HepG2 (cell line): ENCODE measurements around the gene RFX7. TPM values are rescaled to one million over a fixed set of nuclear protein-coding genes. Genes with fewer than 3 reads are reported as not detected.

Experiments used
- ATAC-seq: fragments of 200-7000 bp; cut with Tn5 transposase; 3 replicates; pipeline ENCODE4 v1.9.1; 2020; ENCODE audit warnings: mild to moderate bottlenecking, moderate library complexity
- BruUV-seq: library from RNA; stranded (reverse); fragments of 400-500 nt; replicated peaks from 2 replicates; lab custom pipeline; 2021; lab: Mats Ljungman, UMichigan
- CTCF ChIA-PET: fragments of 300-600 bp; formaldehyde crosslinking; extraction: SDS; loops from one replicate; lab custom pipeline; 2021; ENCODE audit warnings: low total read pairs, inconsistent platforms, low intra/inter-chr PET ratio; lab: Yijun Ruan, JAX
- POLR2A ChIA-PET: fragments of 350-600 bp; sonication (Branson Sonifier 250); formaldehyde crosslinking; loops from one replicate; lab custom pipeline; 2020; ENCODE audit warnings: antibody characterized with exemption, inconsistent platforms; lab: Yijun Ruan, JAX
- DNase-seq: peaks from one replicate; pipeline ENCODE4 v3.0.0-alpha.2; 2015; ENCODE audit warnings: low spot score
- FAIRE-seq: peaks from 3 replicates; lab custom pipeline; 2011; peaks lifted over from hg19 to GRCh38; lab: Jason Lieb, UNC
- H2AFZ ChIP-seq: one replicate; pipeline ENCODE4 v1.6.1; 2011; ENCODE audit warnings: low read length, inconsistent platforms
- H3K27ac ChIP-seq: fragments of 300-600 bp; 3 replicates; pipeline ENCODE4 v1.8.0; 2011; ENCODE audit warnings: mixed run types, mild to moderate bottlenecking, mixed read lengths, low read length, inconsistent platforms; ENCODE audit not compliant: insufficient read depth; ENCODE audit errors: extremely low read length
- H3K27me3 ChIP-seq, 2 experiments: fragments of 200-600 bp in 1 of 2; 2 replicates in 1 of 2; 3 replicates in 1 of 2; pipeline versions ENCODE4 v1.6.0 to v1.8.0; 2011; ENCODE audit warnings: low read length in 2 of 2, mild to moderate bottlenecking in 2 of 2, moderate library complexity in 2 of 2, inconsistent platforms in 1 of 2; ENCODE audit not compliant: insufficient read depth in 2 of 2, control insufficient read depth in 1 of 2
- H3K36me3 ChIP-seq, 2 experiments: fragments of 200-600 bp in 1 of 2; replicated peaks in 1 of 2; 2 replicates in 1 of 2; 3 replicates in 1 of 2; pipeline versions ENCODE4 v1.5.1 to v1.8.0; 2011; ENCODE audit warnings: low read length in 2 of 2, inconsistent platforms in 1 of 2; ENCODE audit not compliant: insufficient read depth in 2 of 2, control insufficient read depth in 1 of 2
- H3K4me1 ChIP-seq: 2 replicates; pipeline ENCODE4 v1.5.1; 2012; ENCODE audit warnings: low read length, inconsistent platforms; ENCODE audit not compliant: insufficient read depth
- H3K4me2 ChIP-seq: 2 replicates; pipeline ENCODE4 v1.6.0; 2011; ENCODE audit warnings: low read depth, low read length, inconsistent platforms
- H3K4me3 ChIP-seq, 3 experiments: fragments of 200-600 bp in 1 of 3; sonication (generic), shearing (Covaris generic) in 1 of 3; replicated peaks in 1 of 3; 2 replicates each; pipeline ENCODE4 v1.5.1; 2011 to 2016; ENCODE audit warnings: low read length in 3 of 3, inconsistent platforms in 2 of 3, low read depth in 2 of 3, mild to moderate bottlenecking in 2 of 3, control low read depth in 1 of 3, mixed read lengths in 1 of 3; ENCODE audit not compliant: insufficient read depth in 1 of 3
- H3K79me2 ChIP-seq: one replicate; pipeline ENCODE4 v1.6.1; 2011; ENCODE audit warnings: low read length, inconsistent platforms; ENCODE audit not compliant: insufficient read depth
- H3K9ac ChIP-seq: 2 replicates; pipeline ENCODE4 v1.6.0; 2011; ENCODE audit warnings: mild to moderate bottlenecking, low read depth, low read length, inconsistent platforms; ENCODE audit not compliant: insufficient read depth
- H3K9me3 ChIP-seq: 2 replicates; pipeline ENCODE4 v1.5.1; 2012; ENCODE audit warnings: mild to moderate bottlenecking, low read length
- H4K20me1 ChIP-seq: 2 replicates; pipeline ENCODE4 v1.6.0; 2011; ENCODE audit warnings: inconsistent platforms, mild to moderate bottlenecking, low read length, moderate library complexity; ENCODE audit not compliant: insufficient read depth
- AGO2 ChIP-seq: fragments of 200-400 bp; formaldehyde crosslinking; optimal IDR thresholded peaks from 2 replicates; pipeline ENCODE3; 2017; ENCODE audit warnings: mild to moderate bottlenecking, low read depth, low read length, moderate library complexity
- ARHGAP35 ChIP-seq: sonication (generic); formaldehyde crosslinking; IDR thresholded peaks from 2 replicates; pipeline ENCODE4 v1.9.0; 2022; ENCODE audit warnings: mild to moderate bottlenecking, inconsistent platforms, moderate library complexity, missing genetic modification reagents, borderline replicate concordance
- ARNT2 ChIP-seq: sonication (generic); formaldehyde crosslinking; IDR thresholded peaks from 2 replicates; pipeline ENCODE4 v1.8.0; 2022; ENCODE audit warnings: mild to moderate bottlenecking, low read depth, missing genetic modification reagents, moderate library complexity
- MEF2D ChIP-seq: sonication (generic); formaldehyde crosslinking; IDR thresholded peaks from 2 replicates; pipeline ENCODE4 v1.5.1; 2020; ENCODE audit warnings: mild to moderate bottlenecking, missing genetic modification reagents
- POGZ ChIP-seq: sonication (generic); formaldehyde crosslinking; IDR thresholded peaks from 2 replicates; pipeline ENCODE4 v1.4.0; 2020; ENCODE audit warnings: mild to moderate bottlenecking, missing genetic modification reagents
- ZFP41 ChIP-seq: sonication (generic); formaldehyde crosslinking; IDR thresholded peaks from 2 replicates; pipeline ENCODE4 v1.4.0; 2020; ENCODE audit warnings: mild to moderate bottlenecking, missing genetic modification reagents, borderline replicate concordance
- ZNF431 ChIP-seq: sonication (generic); formaldehyde crosslinking; IDR thresholded peaks from 2 replicates; pipeline ENCODE4 v1.9.0; 2022; ENCODE audit warnings: missing genetic modification reagents, low read depth, mild to moderate bottlenecking, borderline replicate concordance
- ZNF674 ChIP-seq: sonication (generic); formaldehyde crosslinking; IDR thresholded peaks from 2 replicates; pipeline ENCODE4 v1.5.0; 2020; ENCODE audit warnings: low read depth, mild to moderate bottlenecking, missing genetic modification reagents
- ZNF740 ChIP-seq: sonication (generic); formaldehyde crosslinking; IDR thresholded peaks from 2 replicates; pipeline ENCODE4 v1.4.0; 2020; ENCODE audit warnings: missing genetic modification reagents
- ZSCAN9 ChIP-seq: IDR thresholded peaks from 2 replicates; pipeline ENCODE4 v1.6.1; 2016; ENCODE audit warnings: borderline replicate concordance
- WGBS: methylation state at CpG from one replicate; pipeline ENCODE4 v1.1.6; 2017; ENCODE audit warnings: low lambda C conversion rate; 5-methylcytosine and 5-hydroxymethylcytosine counted together
- in situ Hi-C: cut with HindIII; loops from 2 replicates; pipeline ENCODE4 v1.10.0; 2017; ENCODE audit warnings: low pct_unique_long_range_greater_than_20kb; ENCODE audit not compliant: extremely low pct_ligation_motif_present
- intact Hi-C: fragments of 100-400 bp; cut with micrococcal nuclease; formaldehyde crosslinking; loops from one replicate; pipeline ENCODE4 v1.10.0; 2022; ENCODE audit not compliant: unreplicated experiment
- polyA plus RNA-seq, 8 experiments: library from polyadenylated mRNA; depleted of rRNA in 3 of 8; stranded (reverse) in 7 of 8; unstranded in 1 of 8; fragments of >200 nt; fragmentation: Illumina TruSeq in 4 of 8; extraction: Trizol in 4 of 8; gene quantifications; 2 replicates each; pipeline versions ENCODE4 v1.2.1 to v1.2.3, GENCODE V29; 2011 to 2016; ENCODE audit warnings: low read depth in 4 of 8, missing spikeins in 1 of 8, mixed read lengths in 1 of 8; ENCODE audit not compliant: insufficient read depth in 1 of 8
- total RNA-seq, 5 experiments: library from RNA; depleted of rRNA; stranded (reverse); fragments of >200 nt; fragmentation: Illumina TruSeq; extraction: Trizol; gene quantifications; 2 replicates each; pipeline ENCODE4 v1.2.3, GENCODE V29; 2016; ENCODE audit warnings: low read depth in 1 of 5
- TF ChIP-seq, protein P1 (sequence below): sonication (generic); formaldehyde crosslinking; conservative IDR thresholded peaks from 2 replicates; pipeline ENCODE4 v1.8.0; 2022; ENCODE audit warnings: low read depth, missing genetic modification reagents
- TF ChIP-seq, protein P2 (sequence below): sonication (generic); formaldehyde crosslinking; IDR thresholded peaks from 2 replicates; pipeline ENCODE4 v1.4.0; 2020; ENCODE audit warnings: missing genetic modification reagents; ENCODE audit errors: not compliant biosample characterization

The RFX7 gene
- total and polyA plus RNA-seq, 2 of the 13 experiments (the other 11 are each of a cell fraction or from before 2014, with no cell fraction given), result 8.5 to 10.4 TPM

DNA sequence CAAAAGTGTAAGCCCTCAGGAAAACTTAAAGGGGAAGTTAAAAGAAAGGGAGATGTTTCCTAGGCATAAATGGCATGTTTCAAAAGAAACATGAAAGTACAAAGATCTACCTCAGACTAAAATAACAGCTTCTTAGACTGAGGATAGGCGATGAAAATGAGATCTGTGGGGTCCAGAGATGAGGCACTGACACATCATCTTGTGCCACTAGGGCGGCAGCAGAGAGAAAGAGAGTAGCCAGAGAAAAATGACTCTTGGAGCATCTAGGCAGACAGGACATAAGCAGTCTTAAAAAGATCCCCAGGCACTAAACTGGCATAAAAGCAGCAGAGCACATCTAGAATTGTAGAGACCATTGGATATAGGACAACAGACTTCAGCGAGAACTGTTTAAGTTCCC, 42.5 kb upstream of the RFX7 start:
- in situ Hi-C loops, result no loop called here
- Histone ChIP-seq H3K36me3 (no peaks in the 10 kb centered on the region), H3K9me3 (no peaks in the 10 kb centered on the region), H3K4me1 (no peaks in the 10 kb centered on the region), H3K27ac (no peak overlapping the region), H3K9ac (no peak overlapping the region), H3K79me2 (no peaks in the 10 kb centered on the region), H3K4me2 (no peak overlapping the region), H3K4me3 (no peak overlapping the region), H3K27me3 (peaks cover 0 to 2% of the 10 kb centered on the region in 2 experiments; a peak in 1 of 5 replicates), H4K20me1 (no peaks in the 10 kb centered on the region), H2AFZ (no peak overlapping the region)
- DNase-seq (no peak), FAIRE-seq (no peak), ATAC-seq (no peak)
- WGBS, result 35% methylated on average over 3 of the region's 3 CpGs
- BruUV-seq, result no TSS peak
- no peak for TF ChIP-seq AGO2
- no peak for TF ChIP-seq POGZ (CRISPR knock-in tag)
- no peak for TF ChIP-seq ZFP41 (CRISPR knock-in tag)
- no peak for TF ChIP-seq ZNF740
- TF ChIP-seq MEF2D (CRISPR knock-in tag), result no peak
- TF ChIP-seq ZNF674 (CRISPR knock-in tag), result no peak
- TF ChIP-seq ZNF431, result no peak
- no peak for TF ChIP-seq ARHGAP35 (CRISPR knock-in tag)
- TF ChIP-seq, protein P1, sequence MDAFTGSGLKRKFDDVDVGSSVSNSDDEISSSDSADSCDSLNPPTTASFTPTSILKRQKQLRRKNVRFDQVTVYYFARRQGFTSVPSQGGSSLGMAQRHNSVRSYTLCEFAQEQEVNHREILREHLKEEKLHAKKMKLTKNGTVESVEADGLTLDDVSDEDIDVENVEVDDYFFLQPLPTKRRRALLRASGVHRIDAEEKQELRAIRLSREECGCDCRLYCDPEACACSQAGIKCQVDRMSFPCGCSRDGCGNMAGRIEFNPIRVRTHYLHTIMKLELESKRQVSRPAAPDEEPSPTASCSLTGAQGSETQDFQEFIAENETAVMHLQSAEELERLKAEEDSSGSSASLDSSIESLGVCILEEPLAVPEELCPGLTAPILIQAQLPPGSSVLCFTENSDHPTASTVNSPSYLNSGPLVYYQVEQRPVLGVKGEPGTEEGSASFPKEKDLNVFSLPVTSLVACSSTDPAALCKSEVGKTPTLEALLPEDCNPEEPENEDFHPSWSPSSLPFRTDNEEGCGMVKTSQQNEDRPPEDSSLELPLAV (CRISPR knock-in tag), result no peak
- TF ChIP-seq, protein P2, sequence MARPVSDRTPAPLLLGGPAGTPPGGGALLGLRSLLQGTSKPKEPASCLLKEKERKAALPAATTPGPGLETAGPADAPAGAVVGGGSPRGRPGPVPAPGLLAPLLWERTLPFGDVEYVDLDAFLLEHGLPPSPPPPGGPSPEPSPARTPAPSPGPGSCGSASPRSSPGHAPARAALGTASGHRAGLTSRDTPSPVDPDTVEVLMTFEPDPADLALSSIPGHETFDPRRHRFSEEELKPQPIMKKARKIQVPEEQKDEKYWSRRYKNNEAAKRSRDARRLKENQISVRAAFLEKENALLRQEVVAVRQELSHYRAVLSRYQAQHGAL (CRISPR knock-in tag), result no peak
- no peak for TF ChIP-seq ARNT2
- no peak for TF ChIP-seq ZSCAN9
- intact Hi-C loops, result no loop called here
- ChIA-PET POLR2A (no interaction called here), CTCF (no interaction called here)
